Measurements from ENCODE around the gene BUB1B.
"Not testable (repeated sequence)": the region's sequence is repeated elsewhere in the genome, so short reads cannot be mapped to it uniquely, and the experiment has no call there.

Gene BUB1B

DNA sequence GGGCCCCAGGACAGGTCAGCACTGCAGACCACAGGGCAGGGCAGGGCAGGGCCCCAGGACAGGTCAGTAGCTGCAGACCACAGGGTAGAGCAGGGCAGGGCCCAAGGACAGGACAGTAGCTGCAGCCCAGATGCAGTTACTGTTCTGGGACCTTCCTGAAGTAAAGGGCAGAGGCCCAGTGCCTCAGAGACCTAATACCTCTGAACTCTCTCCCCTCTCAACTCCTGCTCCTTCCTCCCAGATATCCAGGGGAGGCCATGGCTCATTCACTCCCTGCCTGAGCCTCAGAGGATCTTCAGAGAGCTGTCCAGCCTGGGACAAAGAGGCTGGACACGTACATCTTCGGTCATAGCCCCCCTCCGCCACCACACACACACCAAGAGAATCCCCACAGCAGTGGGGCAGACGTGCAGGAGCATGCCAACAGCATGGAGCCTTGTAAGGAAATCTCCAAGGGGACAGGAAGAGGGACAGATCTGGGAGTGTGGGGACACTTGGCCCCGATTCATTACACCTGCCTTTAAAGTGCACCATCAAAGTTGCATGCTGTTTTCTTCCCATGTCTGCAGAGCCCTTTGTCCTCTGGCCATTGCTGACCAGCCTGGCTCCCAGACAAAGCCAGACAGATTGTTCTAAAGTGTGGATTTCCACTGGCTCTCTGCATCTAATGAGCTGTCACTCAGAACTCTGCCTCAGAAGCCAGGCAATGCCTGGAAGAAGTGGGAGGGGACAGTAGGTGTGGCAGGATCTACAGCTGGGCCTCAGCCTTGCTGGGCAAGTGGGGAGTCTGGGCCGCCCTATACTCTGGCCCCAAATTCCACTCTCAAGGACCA is 24.2 kb upstream of the BUB1B start:
- no peak for DNase-seq

- DNase-seq = no peak
These were observed 23.3 kb upstream of the BUB1B start for GRCh38 chr15:40137303-40138200.

- DNase-seq = not testable (repeated sequence)
These were observed 22.7 kb upstream of the BUB1B start for GRCh38 chr15:40138201-40138570.

GRCh38 chr15:40142428-40142827 is 18.4 kb upstream of the BUB1B start:
- no peak for DNase-seq

DNA sequence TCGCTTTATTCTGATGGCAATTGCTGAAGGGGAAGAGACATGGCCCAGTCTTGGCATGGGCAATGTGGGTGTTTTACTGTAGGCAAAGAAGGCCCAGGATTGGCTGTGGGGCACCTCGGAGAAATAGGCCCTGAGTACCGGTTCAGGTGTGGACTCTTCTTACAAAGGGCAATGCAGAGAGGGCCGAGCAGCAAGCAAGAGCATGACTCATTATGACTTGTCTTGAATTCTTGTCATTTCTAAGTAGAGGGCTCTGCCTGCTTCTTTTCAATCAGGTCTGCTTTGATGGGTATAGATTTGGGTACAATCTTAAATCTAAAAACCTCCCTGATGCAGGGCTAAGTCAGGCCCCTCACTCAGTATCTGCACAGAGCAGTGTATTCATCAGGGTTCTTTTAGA is 14.8 kb upstream of the BUB1B start:
- DNase-seq = no peak

- DNase-seq = no peak
These were observed 11.5 kb upstream of the BUB1B start for GRCh38 chr15:40149339-40149738.

DNA sequence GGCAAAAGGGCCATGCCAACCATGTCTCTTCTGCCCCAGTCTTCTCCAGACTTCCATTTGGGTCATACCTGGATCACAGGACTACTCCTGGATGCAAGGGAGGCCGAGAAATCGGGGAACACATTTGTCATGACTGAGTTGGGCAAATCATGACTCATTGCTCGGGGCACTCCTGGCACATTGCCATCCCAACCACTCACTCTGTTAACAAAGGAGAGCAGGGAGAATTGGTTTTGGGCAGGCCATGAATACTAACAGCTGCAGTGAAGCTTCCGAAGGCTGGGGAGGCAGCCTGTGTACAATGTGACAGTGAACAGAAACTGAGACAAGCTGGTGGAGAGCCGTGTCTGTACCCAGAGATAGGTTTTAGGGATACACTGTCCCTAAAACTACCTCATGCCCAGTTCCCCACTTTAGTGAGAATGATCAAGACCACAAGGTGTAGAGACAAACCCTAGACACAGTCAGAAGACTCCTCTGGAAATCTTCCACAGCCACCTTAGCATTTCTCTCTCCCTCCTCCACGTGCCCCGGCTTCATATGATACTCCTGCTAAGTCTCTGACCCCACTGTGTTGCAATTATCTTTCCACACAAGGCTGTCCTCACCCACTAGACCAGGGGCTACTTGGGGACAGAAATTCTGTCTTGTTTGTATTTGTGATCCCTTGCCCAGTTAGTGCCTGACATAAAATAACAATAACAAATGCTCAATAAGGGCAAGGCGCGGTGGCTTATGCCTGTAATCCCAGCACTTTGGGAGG is 10.5 kb upstream of the BUB1B start:
- DNase-seq = no peak

DNA sequence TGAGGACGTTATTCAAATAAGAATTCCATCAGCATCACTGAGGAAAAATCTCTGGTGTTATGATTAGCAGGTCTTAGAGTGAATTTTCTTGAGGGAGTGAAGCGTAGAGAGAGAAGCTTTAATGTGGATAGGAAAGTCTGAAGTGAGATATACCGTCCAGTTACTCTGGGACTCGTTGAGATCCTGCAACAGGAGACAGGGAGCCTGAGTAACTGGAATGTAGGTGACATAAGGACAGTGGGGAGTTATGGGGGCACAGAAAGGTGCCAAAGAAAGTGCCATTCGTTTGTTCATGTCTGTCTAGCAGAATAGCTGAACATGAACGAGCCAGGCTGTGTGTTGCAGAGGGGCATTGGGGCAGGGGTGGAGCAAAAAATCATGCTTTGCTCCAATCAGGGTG is 9.4 kb upstream of the BUB1B start:
- DNase-seq = no peak

DNA sequence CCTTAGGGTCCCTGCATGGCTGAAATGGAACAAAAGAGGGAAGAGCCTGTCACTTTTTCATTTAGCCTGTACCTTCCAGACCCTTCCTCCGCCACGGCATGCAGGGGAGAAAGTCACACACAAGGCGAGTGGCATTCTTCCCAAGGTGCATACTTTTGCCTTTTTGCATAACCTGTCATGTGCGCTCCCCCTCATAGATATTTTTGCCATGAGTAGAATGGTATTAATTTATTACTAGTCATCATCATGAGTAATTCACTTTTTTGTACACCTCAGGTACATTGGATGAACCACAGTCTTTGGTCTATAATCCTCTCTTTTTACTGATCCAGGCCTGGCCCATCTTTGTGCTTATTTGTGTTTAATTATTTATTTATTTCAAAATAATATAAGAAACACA is 8.9 kb upstream of the BUB1B start:
- no peak for DNase-seq

GRCh38 chr15:40154821-40155220 is 6.0 kb upstream of the BUB1B start:
- not testable (repeated sequence) for DNase-seq

GRCh38 chr15:40155270-40155910 is 5.5 kb upstream of the BUB1B start:
- no peak for DNase-seq

DNA sequence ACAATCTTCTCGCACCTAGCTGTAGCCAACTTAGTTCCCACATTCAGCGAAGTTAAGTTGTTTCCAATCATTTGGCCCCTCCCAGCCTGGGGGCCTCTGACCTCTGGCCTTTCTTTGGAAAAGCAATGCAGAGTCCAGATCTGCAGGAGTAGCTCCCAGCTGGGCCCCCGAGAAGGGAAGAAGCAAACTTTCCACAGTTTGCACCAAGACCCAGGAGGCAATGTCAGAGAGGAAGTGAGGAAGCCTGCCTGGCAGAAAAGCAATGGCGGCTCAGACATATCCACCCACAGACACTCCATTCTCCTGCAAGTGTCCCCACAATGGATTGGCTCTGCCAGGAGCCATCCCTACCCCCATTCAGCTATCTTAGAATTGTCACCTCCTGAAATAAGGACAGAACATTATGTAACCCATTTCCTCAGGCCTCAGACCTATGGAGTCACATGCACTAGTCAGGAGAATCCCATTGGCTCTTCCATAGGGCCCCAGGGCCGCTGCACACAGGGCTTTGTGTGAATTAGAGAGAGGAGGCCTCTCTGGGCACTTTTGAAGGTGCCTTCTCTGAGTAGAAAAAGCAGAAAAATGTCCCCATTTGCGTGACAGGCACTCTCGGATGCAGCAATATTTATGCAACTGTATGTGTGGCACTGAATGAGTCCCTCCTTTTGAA is 3.0 kb upstream of the BUB1B start:
- DNase-seq = no peak

GRCh38 chr15:40160021-40160420 is 848 bp upstream of the BUB1B start:
- no peak for DNase-seq

DNA sequence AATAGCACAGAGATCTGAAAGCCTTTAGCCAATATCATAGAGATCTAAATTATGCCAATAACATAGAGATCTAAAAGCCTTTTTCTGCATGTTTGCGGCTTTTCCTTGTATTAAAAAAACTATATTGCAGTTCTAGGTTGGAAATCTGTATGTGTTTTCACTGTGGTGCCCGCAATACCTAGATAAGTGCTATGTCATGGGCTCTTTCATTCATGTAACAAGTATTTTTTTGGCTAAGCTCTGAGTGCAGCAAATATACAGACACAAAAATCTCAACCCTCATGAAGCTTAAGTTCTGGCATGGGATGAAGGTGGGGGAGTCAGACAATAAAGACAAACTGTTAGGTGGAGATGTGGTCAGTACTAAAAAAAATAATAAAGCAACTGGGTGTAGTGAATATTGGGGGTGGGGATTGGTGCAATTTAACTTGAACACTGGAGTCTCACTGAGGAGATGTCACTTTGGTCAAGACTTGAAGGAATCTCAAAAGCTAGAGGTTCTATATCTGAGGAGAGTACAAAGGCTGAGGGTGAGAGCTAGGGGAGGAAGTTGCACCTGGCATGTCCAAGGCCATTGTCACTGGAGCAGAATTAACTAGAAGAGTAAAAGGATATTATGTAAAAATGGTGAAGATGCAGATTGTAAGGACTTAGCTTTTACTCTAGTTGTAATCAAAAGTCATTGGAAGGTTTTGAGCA is 973 bp downstream of the BUB1B start:
- no peak for DNase-seq

DNA sequence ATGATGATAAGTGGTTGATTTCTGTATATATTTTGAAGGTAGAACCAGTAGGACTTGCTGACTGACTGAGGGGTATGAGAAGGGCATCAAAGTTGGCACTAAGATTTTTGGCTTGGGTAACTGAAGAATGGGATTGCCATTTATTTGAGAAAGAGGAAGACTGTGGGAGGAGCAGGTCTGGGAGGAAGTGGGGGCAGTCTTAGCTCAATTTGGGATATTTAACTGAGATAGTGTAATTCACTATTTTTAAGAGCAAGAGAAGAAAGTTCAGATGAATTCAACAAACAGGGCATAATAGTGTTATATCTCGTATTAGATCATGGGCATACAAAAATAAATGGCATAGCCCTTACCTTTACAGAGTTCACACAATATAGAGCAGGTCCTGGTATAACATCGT is 1.7 kb downstream of the BUB1B start:
- DNase-seq = no peak

- DNase-seq = no peak
These were observed 3.0 kb downstream of the BUB1B start for GRCh38 chr15:40163657-40164416.

DNA sequence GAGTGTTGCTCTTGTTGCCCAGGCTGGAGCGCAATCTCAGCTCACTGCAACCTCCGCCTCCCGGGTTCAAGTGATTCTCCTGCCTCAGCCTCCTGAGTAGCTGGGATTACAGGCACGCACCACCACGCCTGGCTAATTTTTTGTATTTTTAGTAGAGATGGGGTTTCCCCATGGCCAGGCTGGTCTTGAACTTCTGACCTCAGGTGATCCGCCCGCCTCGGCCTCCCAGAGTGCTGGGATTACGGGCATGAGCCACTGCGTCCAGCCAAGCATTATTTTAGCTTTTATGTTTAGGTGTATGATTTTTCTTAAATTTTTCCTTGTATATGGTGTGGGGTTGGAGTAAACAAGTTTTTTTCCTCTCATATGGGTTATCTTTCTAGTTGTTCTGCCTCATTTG is 6.5 kb downstream of the BUB1B start:
- not testable (repeated sequence) for DNase-seq

DNA sequence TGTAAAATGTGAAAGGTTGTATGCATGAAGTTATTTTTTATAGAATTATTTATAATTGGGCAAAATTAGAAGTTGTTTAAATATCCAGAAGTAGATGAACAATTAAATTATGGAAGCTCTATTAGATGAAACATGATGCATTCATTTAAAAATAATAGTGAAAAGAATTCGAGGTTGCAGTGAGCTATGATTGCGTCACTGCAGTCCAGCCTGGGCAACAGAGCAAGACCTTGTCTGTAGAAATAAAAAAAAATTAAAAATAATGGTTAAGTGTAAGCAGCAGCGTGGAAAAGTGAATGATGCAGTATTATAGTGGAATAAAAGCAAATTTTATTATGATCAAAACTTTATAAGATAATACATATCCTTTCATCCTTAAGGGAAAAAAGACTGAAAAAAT is 14.3 kb downstream of the BUB1B start:
- DNase-seq = no peak

- DNase-seq = no peak
These were observed 21.6 kb downstream of the BUB1B start for GRCh38 chr15:40182358-40183029.
